Measurements from ENCODE around the gene UQCR10.

Gene UQCR10

DNA sequence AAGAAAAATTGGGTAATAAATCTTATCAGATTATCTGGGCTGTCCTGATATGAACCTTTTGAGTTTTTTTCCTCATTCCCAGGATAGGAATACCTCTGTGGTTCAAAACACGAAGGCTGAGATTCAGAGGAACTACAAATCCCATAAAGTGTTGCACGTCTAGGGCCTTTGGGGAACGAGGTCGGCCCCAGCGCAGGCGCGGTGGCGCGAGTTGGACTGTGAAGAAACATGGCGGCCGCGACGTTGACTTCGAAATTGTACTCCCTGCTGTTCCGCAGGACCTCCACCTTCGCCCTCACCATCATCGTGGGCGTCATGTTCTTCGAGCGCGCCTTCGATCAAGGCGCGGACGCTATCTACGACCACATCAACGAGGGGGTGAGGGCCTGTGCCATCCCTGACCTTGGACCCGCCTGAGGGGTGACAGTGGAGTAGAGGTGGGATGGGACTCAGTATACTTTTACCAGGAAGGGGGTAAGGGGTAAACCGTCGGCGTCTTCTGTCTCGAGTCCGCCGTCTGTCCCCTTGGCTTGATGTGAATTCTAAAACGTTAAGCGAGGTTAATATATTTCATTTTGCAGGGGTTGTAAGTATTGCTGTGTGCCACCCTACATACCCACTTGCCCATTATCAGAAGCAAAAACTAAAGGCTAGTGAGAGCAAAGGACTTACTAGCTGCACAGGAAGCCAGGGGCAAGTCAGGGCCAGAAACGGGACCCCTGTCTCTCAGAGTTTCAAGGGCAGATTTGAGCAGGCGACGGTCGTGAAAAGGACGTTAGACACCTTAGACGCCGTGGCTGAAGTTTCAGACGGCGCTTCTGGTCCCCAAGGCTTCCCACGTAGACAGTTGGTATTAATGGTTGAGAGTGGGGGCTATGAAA lies at the start of gene UQCR10:
TSS of gene UQCR10 (plus strand) at position 199 of the 881 bp plus-strand sequence. CDS start at position 229, 30 bp downstream.
- DNase-seq = no peak

DNA sequence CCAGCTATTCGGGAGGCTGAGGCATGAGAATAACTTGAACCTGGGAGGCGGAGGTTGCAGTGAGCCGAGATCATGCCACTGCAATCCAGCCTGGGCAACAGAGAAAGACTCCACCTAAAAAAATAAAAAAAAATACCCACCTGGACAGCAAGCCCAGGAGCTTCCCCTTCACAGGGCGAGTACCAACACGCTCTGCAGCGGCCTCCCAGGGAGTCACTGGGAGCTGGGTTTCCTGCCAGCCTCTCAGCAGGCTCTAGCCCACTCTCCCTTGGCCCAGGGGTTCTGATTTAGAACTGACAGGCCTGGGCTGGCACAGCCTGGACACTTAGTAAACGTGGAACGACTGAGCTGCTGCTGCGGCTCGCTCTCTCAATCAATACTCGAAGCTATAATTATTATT lies 49.4 kb upstream of the UQCR10 start:
- no peak for DNase-seq

- DNase-seq = no peak
Observed at GRCh38 chr22:29718949-29719898, 47.9 kb upstream of the UQCR10 start.

GRCh38 chr22:29719899-29720645 lies 47.1 kb upstream of the UQCR10 start, which contains the start of gene CABP7:
CABP7 (plus strand) TSS chr22:29720003; CDS start chr22:29720425, 422 bp downstream.
- no peak for DNase-seq

DNA sequence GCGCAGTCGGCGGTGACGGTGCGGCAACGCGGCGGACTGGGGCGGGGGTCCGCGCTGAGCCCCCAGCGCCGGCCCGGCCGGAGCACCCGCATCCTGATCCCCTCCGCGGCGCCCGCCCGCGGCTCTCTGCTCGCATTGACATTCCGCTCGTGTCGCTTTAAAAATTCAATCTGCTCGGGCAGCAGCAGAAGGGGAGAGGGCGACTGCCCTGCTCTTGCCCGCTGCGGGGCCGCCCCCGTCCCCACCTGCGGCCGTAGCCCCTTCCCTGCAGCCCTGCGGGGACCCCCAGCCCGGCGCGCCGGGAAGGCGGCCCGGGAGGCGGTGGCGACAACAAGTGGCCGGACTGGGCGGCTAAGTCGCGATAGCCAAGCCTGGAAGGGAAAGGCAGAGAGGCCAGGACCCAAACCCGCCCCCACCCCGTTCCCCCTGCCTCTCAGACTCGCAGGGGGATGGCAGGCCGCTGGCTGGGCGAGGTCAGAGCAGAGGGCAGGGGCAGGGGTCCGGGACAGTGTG lies 46.3 kb upstream of the UQCR10 start:
- DNase-seq = no peak

- no peak for DNase-seq
Observed at GRCh38 chr22:29722151-29722550, 45.0 kb upstream of the UQCR10 start.

DNA sequence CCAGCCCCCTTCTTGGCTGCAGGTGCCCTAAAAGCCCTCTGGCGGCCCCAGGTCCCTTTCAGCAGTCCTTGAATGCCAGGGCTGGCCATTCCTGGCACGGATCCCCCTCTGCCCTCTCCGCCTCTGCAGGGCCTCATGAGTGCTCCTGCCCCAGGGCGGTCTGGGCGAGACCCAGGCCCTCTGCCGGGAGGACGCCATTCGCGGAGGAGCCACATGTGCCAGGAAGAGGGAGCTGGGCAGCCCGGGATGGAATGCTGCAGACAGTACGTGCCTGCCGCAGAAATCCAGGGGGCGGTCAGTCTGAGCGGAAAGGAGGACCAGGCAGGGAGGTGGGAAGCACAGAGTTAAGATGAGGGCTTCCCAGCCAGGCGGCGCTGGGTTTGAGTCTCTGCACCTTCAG lies 44.6 kb upstream of the UQCR10 start:
- DNase-seq = no peak

DNA sequence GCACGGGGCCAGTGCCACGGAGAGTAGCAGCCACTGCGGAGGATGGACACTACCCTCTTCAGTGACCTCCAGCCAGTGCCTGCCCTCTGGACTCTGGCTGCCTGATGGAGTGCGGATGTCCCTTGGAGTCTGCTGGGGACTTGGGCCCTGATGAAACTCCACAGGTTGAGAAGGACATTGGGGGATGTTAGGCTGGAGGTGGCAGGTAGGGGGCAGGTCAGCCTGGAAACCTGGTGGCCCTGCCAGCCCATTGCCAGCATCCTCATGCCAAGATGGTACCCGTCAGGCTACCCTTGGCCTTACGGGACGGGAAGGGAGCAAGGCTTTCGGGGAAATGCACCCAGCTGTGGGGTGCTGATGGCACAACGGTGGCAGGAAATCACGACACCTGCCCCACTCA lies 43.4 kb upstream of the UQCR10 start:
- DNase-seq = no peak

GRCh38 chr22:29724843-29725242 lies 42.3 kb upstream of the UQCR10 start:
- DNase-seq = no peak

GRCh38 chr22:29726106-29726505 lies 41.1 kb upstream of the UQCR10 start:
- no peak for DNase-seq

- DNase-seq = no peak
Observed at GRCh38 chr22:29726512-29727130, 40.5 kb upstream of the UQCR10 start.

DNA sequence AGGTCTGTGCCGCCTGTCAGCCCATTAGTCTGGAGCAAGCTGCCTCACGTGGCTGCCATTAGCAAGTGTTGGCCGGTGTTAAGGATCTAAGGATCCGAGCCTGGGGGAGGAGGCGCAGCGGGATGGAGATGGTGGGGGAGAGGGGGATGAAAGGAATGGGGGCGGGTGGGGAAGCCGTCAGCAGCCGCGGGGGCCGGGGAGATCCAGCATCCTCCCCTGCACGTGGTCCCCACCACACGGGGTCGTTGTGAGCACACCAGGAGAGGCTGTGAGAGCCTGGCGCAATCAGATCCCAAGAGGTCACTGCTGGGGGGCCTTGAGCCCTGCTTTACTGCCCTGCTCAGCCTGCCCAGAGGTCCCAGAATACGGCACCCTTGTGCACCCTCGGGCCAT lies 40.0 kb upstream of the UQCR10 start:
- no peak for DNase-seq

GRCh38 chr22:29729161-29729560 lies 38.0 kb upstream of the UQCR10 start:
- no peak for DNase-seq

GRCh38 chr22:29731058-29731850 lies 35.9 kb upstream of the UQCR10 start:
- no peak for DNase-seq

DNA sequence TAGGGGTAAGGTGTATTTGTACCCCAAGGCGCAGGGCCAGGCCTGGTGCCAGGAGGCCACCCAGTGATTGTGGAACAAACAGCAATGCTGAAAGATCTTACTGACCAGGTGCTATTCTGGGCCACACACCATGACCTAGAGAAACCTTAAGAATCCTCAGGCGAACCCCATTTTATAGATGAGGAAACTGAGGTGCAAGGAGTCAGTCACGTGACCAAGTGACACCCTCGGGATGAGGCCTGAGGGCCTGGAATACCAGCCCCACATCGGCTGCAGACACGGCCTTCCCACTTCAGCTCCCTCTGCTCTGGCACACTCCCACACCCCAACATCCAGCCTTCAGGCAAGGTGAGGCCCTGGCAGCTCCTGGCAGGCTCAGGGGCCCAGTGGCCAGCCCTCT lies 34.3 kb upstream of the UQCR10 start:
- DNase-seq = no peak

- no peak for DNase-seq
Observed at GRCh38 chr22:29733362-29734201, 33.6 kb upstream of the UQCR10 start.

DNA sequence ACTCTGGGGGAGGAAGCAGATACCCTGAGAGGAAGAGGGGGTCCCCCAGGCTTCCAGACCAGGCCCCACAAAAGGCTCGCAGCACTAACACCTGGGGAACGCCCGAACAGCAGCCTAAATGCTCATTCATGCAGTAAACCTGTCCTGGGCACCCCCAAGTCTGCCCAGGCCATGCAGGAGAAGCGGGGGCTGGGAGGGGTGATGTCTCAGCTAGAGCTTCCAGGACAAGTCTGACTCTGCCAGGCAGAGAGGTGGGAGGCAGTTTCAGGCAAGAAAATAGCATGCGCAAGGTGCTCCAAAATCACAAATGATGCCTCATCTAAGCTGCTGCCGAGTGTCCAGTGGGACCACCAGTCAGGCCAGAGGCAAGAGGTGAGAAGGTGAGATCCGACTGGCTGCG lies 32.8 kb upstream of the UQCR10 start:
- no peak for DNase-seq

DNA sequence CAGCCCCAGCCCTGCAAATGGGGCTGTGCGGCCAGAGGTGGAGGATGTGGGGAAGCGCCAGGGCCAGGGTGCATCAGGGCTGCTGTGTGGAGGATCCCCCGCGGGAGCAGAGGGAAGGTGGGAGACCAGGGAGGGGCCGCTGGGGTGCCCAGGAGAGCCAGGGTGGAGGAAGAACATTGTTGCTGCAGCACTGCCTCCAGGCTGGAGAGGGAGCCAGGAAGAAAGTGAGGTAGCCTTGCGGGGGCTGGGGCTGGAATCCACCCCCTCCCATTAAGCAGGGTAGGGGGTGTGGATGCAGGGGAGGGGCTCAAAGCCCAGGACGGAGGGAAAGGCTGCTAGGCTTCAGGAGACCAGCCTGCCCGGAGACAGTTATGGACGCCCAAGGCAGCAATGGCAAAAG lies 32.3 kb upstream of the UQCR10 start:
- DNase-seq = no peak

DNA sequence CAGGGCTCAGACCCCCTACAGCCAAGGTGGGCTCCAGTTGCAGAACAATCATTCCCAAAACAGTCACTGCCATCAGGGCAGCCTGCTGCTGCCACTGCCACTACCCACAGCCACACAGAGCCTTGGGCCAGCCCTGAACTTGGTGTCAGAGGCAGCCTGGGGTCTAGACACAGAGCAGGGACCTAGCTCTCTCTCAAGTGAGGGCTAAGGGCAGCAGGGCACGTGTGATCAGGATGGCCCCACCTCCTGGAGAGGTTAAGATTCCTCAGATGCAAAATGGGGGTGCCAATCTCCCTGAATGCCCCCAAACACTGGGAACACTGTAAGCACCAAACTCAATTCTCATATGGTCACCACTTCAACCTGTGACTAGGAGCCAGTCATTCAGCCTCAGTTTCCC lies 31.8 kb upstream of the UQCR10 start:
- no peak for DNase-seq
